GM15510 (cell line): Measurements from ENCODE around the gene PRKAG2.

Source experiments
- POLR2A ChIP-seq: IDR thresholded peaks from 3 replicates; pipeline ENCODE4 v1.6.1; 2011; ENCODE audit warnings: borderline replicate concordance; ENCODE audit not compliant: insufficient read length; ENCODE audit errors: extremely low read depth

Gene PRKAG2

GRCh38 chr7:151866761-151867655 lies 9.9 kb downstream of the PRKAG2 start:
- TF ChIP-seq POLR2A = no peak

- TF ChIP-seq POLR2A = no peak
Measured at GRCh38 chr7:151866028-151866427, 10.9 kb downstream of the PRKAG2 start.

GRCh38 chr7:151865070-151865670 lies 11.7 kb downstream of the PRKAG2 start:
- TF ChIP-seq POLR2A = no peak

GRCh38 chr7:151864561-151864960 lies 12.4 kb downstream of the PRKAG2 start:
- TF ChIP-seq POLR2A = no peak

GRCh38 chr7:151864081-151864480 lies 12.8 kb downstream of the PRKAG2 start:
- no peak for TF ChIP-seq POLR2A

GRCh38 chr7:151863386-151864079 lies 13.4 kb downstream of the PRKAG2 start:
- TF ChIP-seq POLR2A = no peak

- TF ChIP-seq POLR2A = no peak
Measured at GRCh38 chr7:151862606-151863381, 14.1 kb downstream of the PRKAG2 start.

GRCh38 chr7:151861881-151862280 lies 15.0 kb downstream of the PRKAG2 start:
- no peak for TF ChIP-seq POLR2A

GRCh38 chr7:151860771-151861170 lies 16.1 kb downstream of the PRKAG2 start:
- no peak for TF ChIP-seq POLR2A

- TF ChIP-seq POLR2A = no peak
Measured at GRCh38 chr7:151859948-151860685, 16.8 kb downstream of the PRKAG2 start.

GRCh38 chr7:151859111-151859947 lies 17.6 kb downstream of the PRKAG2 start:
- TF ChIP-seq POLR2A = no peak

GRCh38 chr7:151858456-151858855 lies 18.5 kb downstream of the PRKAG2 start:
- TF ChIP-seq POLR2A = no peak

GRCh38 chr7:151857866-151858450 lies 19.0 kb downstream of the PRKAG2 start:
- TF ChIP-seq POLR2A = no peak
